IMR-90 (cell line): ENCODE data around the gene MUC21. TPM values are rescaled to one million over a fixed set of nuclear protein-coding genes. Genes with fewer than 3 reads are reported as not detected.

ENCODE experiments used
- ATAC-seq: fragments of 200-7000 bp; cut with Tn5 transposase; 2 replicates; pipeline ENCODE4 v1.9.1; 2020; ENCODE audit warnings: low read depth, mild to moderate bottlenecking, moderate library complexity
- BruUV-seq: library from RNA; stranded (reverse); fragments of 400-500 nt; replicated peaks from 2 replicates; lab custom pipeline; 2021; lab: Mats Ljungman, UMichigan
- CTCF ChIA-PET: fragments of 300-600 bp; formaldehyde crosslinking; extraction: SDS; loops from one replicate; lab custom pipeline; 2021; ENCODE audit warnings: antibody characterized with exemption; lab: Yijun Ruan, JAX
- POLR2A ChIA-PET: fragments of 300-600 bp; sonication (Branson Sonifier 250); formaldehyde crosslinking; loops from one replicate; lab custom pipeline; 2022; ENCODE audit warnings: antibody characterized with exemption; ENCODE audit not compliant: unreplicated experiment; lab: Charles Lee
- DNase-seq: peaks from one replicate; pipeline ENCODE4 v3.0.0; 2013
- H2AFZ ChIP-seq: replicated peaks from 2 replicates; pipeline ENCODE3; 2013; ENCODE audit warnings: low read length, mild to moderate bottlenecking; ENCODE audit not compliant: poor library complexity
- H2AK5ac ChIP-seq: 2 replicates; pipeline ENCODE4 v1.6.1; 2013; ENCODE audit warnings: low read depth, low read length, inconsistent platforms
- H2AK9ac ChIP-seq: replicated peaks from 2 replicates; pipeline ENCODE3; 2013; ENCODE audit warnings: mild to moderate bottlenecking, low read depth, low read length, moderate library complexity; ENCODE audit not compliant: poor library complexity
- H2BK120ac ChIP-seq: 2 replicates; pipeline ENCODE4 v1.6.1; 2013; ENCODE audit warnings: low read depth, low read length, inconsistent platforms
- H2BK15ac ChIP-seq: 3 replicates; pipeline ENCODE4 v1.6.1; 2013; ENCODE audit warnings: low read depth, low read length, inconsistent platforms
- H2BK20ac ChIP-seq: 2 replicates; pipeline ENCODE4 v1.6.1; 2013; ENCODE audit warnings: low read depth, mild to moderate bottlenecking, inconsistent platforms, low read length, moderate library complexity
- H2BK5ac ChIP-seq: 2 replicates; pipeline ENCODE4 v1.6.1; 2013; ENCODE audit warnings: mild to moderate bottlenecking, low read depth, low read length, inconsistent platforms; ENCODE audit not compliant: poor library complexity, severe bottlenecking
- H3K14ac ChIP-seq: replicated peaks from 2 replicates; pipeline ENCODE4 v1.6.1; 2013; ENCODE audit warnings: low read depth, low read length, inconsistent platforms
- H3K18ac ChIP-seq: 2 replicates; pipeline ENCODE4 v1.6.1; 2013; ENCODE audit warnings: low read depth, low read length, control low read depth
- H3K23ac ChIP-seq: 2 replicates; pipeline ENCODE4 v1.6.1; 2013; ENCODE audit warnings: low read depth, low read length, inconsistent platforms
- H3K27ac ChIP-seq: 2 replicates; pipeline ENCODE4 v1.5.1; 2013; ENCODE audit warnings: mild to moderate bottlenecking, control low read depth, low read length; ENCODE audit not compliant: insufficient read depth
- H3K27me3 ChIP-seq: 2 replicates; pipeline ENCODE4 v1.6.1; 2013; ENCODE audit warnings: low read length; ENCODE audit not compliant: control insufficient read depth, insufficient read depth
- H3K36me3 ChIP-seq: 2 replicates; pipeline ENCODE4 v1.6.1; 2013; ENCODE audit warnings: low read length, mixed read lengths; ENCODE audit not compliant: control insufficient read depth, insufficient read depth
- H3K4ac ChIP-seq: 2 replicates; pipeline ENCODE4 v1.6.1; 2013; ENCODE audit warnings: low read depth, low read length, inconsistent platforms
- H3K4me1 ChIP-seq: 2 replicates; pipeline ENCODE4 v1.6.1; 2013; ENCODE audit warnings: low read length, mixed read lengths; ENCODE audit not compliant: control insufficient read depth, insufficient read depth
- H3K4me2 ChIP-seq: 2 replicates; pipeline ENCODE4 v1.6.1; 2013; ENCODE audit warnings: low read depth, mild to moderate bottlenecking, control low read depth, low read length, moderate library complexity
- H3K4me3 ChIP-seq: 2 replicates; pipeline ENCODE4 v1.5.1; 2013; ENCODE audit warnings: low read depth, mild to moderate bottlenecking, control low read depth, low read length, moderate library complexity; ENCODE audit not compliant: insufficient read depth
- H3K56ac ChIP-seq: 2 replicates; pipeline ENCODE4 v1.6.1; 2013; ENCODE audit warnings: low read length, inconsistent platforms; ENCODE audit not compliant: insufficient read depth; ENCODE audit errors: extremely low read depth
- H3K79me1 ChIP-seq, 2 experiments: 2 replicates each; pipeline ENCODE4 v1.6.1; 2013; ENCODE audit warnings: low read length in 2 of 2, inconsistent platforms in 1 of 2, low read depth in 1 of 2
- H3K9ac ChIP-seq: 2 replicates; pipeline ENCODE4 v1.6.1; 2013; ENCODE audit warnings: low read depth, low read length, control low read depth
- H3K9me1 ChIP-seq: 2 replicates; pipeline ENCODE4 v1.6.1; 2013; ENCODE audit warnings: low read length, inconsistent platforms; ENCODE audit not compliant: insufficient read depth
- H3K9me3 ChIP-seq: 2 replicates; pipeline ENCODE4 v1.6.1; 2013; ENCODE audit warnings: low read length; ENCODE audit not compliant: control insufficient read depth, insufficient read depth
- H4K20me1 ChIP-seq: 2 replicates; pipeline ENCODE4 v1.6.1; 2013; ENCODE audit warnings: low read length, inconsistent platforms; ENCODE audit not compliant: insufficient read depth
- H4K5ac ChIP-seq: 2 replicates; pipeline ENCODE4 v1.6.1; 2013; ENCODE audit warnings: mild to moderate bottlenecking, low read depth, low read length, control low read depth
- H4K8ac ChIP-seq, 2 experiments: 2 replicates each; pipeline ENCODE4 v1.6.1; 2013; ENCODE audit warnings: low read depth in 2 of 2, low read length in 2 of 2, control low read depth in 1 of 2, inconsistent platforms in 1 of 2
- H4K91ac ChIP-seq: 2 replicates; pipeline ENCODE4 v1.6.1; 2013; ENCODE audit warnings: low read depth, low read length, inconsistent platforms; ENCODE audit not compliant: insufficient read depth
- BHLHE40 ChIP-seq: fragments of 150-350 bp; IDR thresholded peaks from 2 replicates; pipeline ENCODE4 v1.6.1; 2016; ENCODE audit warnings: mild to moderate bottlenecking, low read depth, low read length
- CEBPB ChIP-seq: IDR thresholded peaks from 2 replicates; pipeline ENCODE4 v1.6.1; 2012; ENCODE audit warnings: low read depth, low read length, improper control_type of control experiment
- CHD1 ChIP-seq: IDR thresholded peaks from 2 replicates; pipeline ENCODE4 v1.6.1; 2012; ENCODE audit warnings: low read depth, low read length, improper control_type of control experiment
- ELK1 ChIP-seq: fragments of 150-350 bp; IDR thresholded peaks from 2 replicates; pipeline ENCODE4 v1.6.1; 2016; ENCODE audit warnings: low read depth, mild to moderate bottlenecking, low read length, moderate library complexity, borderline replicate concordance
- FOS ChIP-seq: fragments of 150-350 bp; IDR thresholded peaks from 2 replicates; pipeline ENCODE4 v1.6.1; 2016; ENCODE audit warnings: low read depth, low read length
- MAFK ChIP-seq: IDR thresholded peaks from 2 replicates; pipeline ENCODE4 v1.6.1; 2012; ENCODE audit warnings: low read depth, low read length, improper control_type of control experiment
- MAZ ChIP-seq: IDR thresholded peaks from 2 replicates; pipeline ENCODE4 v1.6.1; 2012; ENCODE audit warnings: low read depth, mild to moderate bottlenecking, low read length, improper control_type of control experiment, moderate library complexity, borderline replicate concordance
- MXI1 ChIP-seq: IDR thresholded peaks from 2 replicates; pipeline ENCODE4 v1.6.1; 2012; ENCODE audit warnings: low read depth, mild to moderate bottlenecking, low read length, moderate library complexity, borderline replicate concordance
- NFE2L2 ChIP-seq: fragments of 150-350 bp; IDR thresholded peaks from 2 replicates; pipeline ENCODE4 v1.6.1; 2016; ENCODE audit warnings: low read depth, mild to moderate bottlenecking, low read length
- POLR2A ChIP-seq: IDR thresholded peaks from 2 replicates; pipeline ENCODE4 v1.6.1; 2012; ENCODE audit warnings: mild to moderate bottlenecking, low read depth, low read length
- RAD21 ChIP-seq: IDR thresholded peaks from 2 replicates; pipeline ENCODE4 v1.6.1; 2012; ENCODE audit warnings: low read length, improper control_type of control experiment
- RCOR1 ChIP-seq: IDR thresholded peaks from 2 replicates; pipeline ENCODE4 v1.6.1; 2012; ENCODE audit warnings: mild to moderate bottlenecking, low read length, improper control_type of control experiment; ENCODE audit not compliant: insufficient replicate concordance
- SMC3 ChIP-seq: fragments of 150-350 bp; IDR thresholded peaks from 2 replicates; pipeline ENCODE4 v1.6.1; 2016; ENCODE audit warnings: low read depth, mild to moderate bottlenecking, antibody characterized with exemption, low read length, moderate library complexity
- USF2 ChIP-seq: fragments of 150-350 bp; IDR thresholded peaks from 2 replicates; pipeline ENCODE4 v1.6.1; 2017; ENCODE audit warnings: mild to moderate bottlenecking, antibody characterized with exemption, low read length, low read depth
- WGBS, 2 experiments: methylation state at CpG; one replicate each; pipeline versions ENCODE4 v1.1.5 to v1.1.7; 2013; ENCODE audit warnings: missing lambda C conversion rate in 2 of 2; ENCODE audit not compliant: insufficient read length in 1 of 2; ENCODE audit errors: extremely low coverage in 2 of 2; 5-methylcytosine and 5-hydroxymethylcytosine counted together
- dilution Hi-C: fragments of 300-500 bp; cut with HindIII; formaldehyde crosslinking; loops from one replicate; pipeline ENCODE4 v1.14.3; 2018; ENCODE audit warnings: low sequenced_read_pairs; ENCODE audit not compliant: unreplicated experiment
- in situ Hi-C: fragments of 300-500 bp; cut with MboI; formaldehyde crosslinking; loops from 3 replicates; pipeline ENCODE4 v1.14.3; 2019; ENCODE audit warnings: low sequenced_read_pairs, inconsistent platforms, mixed read lengths
- intact Hi-C: fragments of 100-400 bp; cut with micrococcal nuclease; formaldehyde crosslinking; loops from 2 replicates; pipeline ENCODE4 v1.10.0; 2022
- polyA plus RNA-seq, 3 experiments: library from polyadenylated mRNA; depleted of rRNA; stranded (reverse); fragments of >200 nt; gene quantifications; 2 replicates each; pipeline ENCODE4 v1.2.3, GENCODE V29; 2012; ENCODE audit warnings: low replicate concordance in 1 of 3
- total RNA-seq: library from RNA; depleted of rRNA; stranded (reverse); fragments of >200 nt; gene quantifications from 2 replicates; pipeline ENCODE4 v1.2.3, GENCODE V29; 2012

Gene MUC21
- total and polyA plus RNA-seq, 2 of the 4 experiments (the other 2 are of a cell fraction) = not detected

GRCh38 chr6:30955367-30956042 lies 28.0 kb upstream of the MUC21 start (continued):
- TF ChIP-seq CHD1 = no peak

- H3K79me1 ChIP-seq = no peaks in the 10 kb centered on the region
- no peak overlapping the region for H3K18ac ChIP-seq
- H3K9ac ChIP-seq = no peak overlapping the region
- in situ Hi-C loops = no loop called here
- dilution Hi-C loops = no loop called here
- no peak overlapping the region for H2BK5ac ChIP-seq
- H3K4me3 ChIP-seq = no peak overlapping the region
- H4K91ac ChIP-seq = no peak overlapping the region
- H2AK9ac ChIP-seq = no peak overlapping the region
- no peak overlapping the region for H3K14ac ChIP-seq
- H2AK5ac ChIP-seq = no peak overlapping the region
- peaks cover 61% of the 10 kb centered on the region for H3K27me3 ChIP-seq
- CTCF ChIA-PET = no interaction called here
- no peak overlapping the region for H3K4ac ChIP-seq
- no peak overlapping the region for H4K5ac ChIP-seq
- no peak overlapping the region for H2BK120ac ChIP-seq
- POLR2A ChIA-PET = no interaction called here
- H3K9me3 ChIP-seq = no peaks in the 10 kb centered on the region; the same call in none of the 2 replicates
- intact Hi-C loops = no loop called here
- no peak overlapping the region for H2AFZ ChIP-seq
- H3K23ac ChIP-seq = no peak overlapping the region
- BruUV-seq = no TSS peak
- H3K56ac ChIP-seq = no peak overlapping the region
- H2BK20ac ChIP-seq = no peak overlapping the region
- DNase-seq = no peak
- 55% methylated on average over 1 of the region's 2 CpGs; no CpG with 5 or more reads in 1 of the 2 experiments for WGBS, 2 experiments
- H2BK15ac ChIP-seq = no peak overlapping the region
- H4K20me1 ChIP-seq = no peaks in the 10 kb centered on the region
- H3K9me1 ChIP-seq = peaks cover 6% of the 10 kb centered on the region; the same call in 1 of the 2 replicates
- no peak overlapping the region for H4K8ac ChIP-seq
- no peak overlapping the region for H3K27ac ChIP-seq
- H3K36me3 ChIP-seq = no peaks in the 10 kb centered on the region
- no peak overlapping the region for H3K4me2 ChIP-seq
- H3K4me1 ChIP-seq = no peaks in the 10 kb centered on the region
- ATAC-seq = no peak
- TF ChIP-seq BHLHE40 (no peak), POLR2A (no peak), CEBPB (no peak), MXI1 (no peak), RCOR1 (no peak), RAD21 (no peak), USF2 (no peak), MAFK (no peak), MAZ (no peak), FOS (no peak), ELK1 (no peak), NFE2L2 (no peak), SMC3 (no peak)
These were observed 25.8 kb upstream of the MUC21 start for GRCh38 chr6:30957716-30958115.
